Ovary (tissue), 9 donors: Measurements from ENCODE around the gene ARPC2. TPM values are rescaled to one million over a fixed set of nuclear protein-coding genes. Genes with fewer than 3 reads are reported as not detected.

Experiments used
- DNase-seq, 5 donors: peaks; one replicate each; pipeline ENCODE4 v3.0.0-alpha.2; 2019 to 2020
- H3K27ac ChIP-seq, 2 donors: fragments of 200-600 bp; one replicate each; pipeline versions ENCODE4 v1.5.1 to v1.8.0; 2019 to 2022
- H3K27me3 ChIP-seq: fragments of 200-600 bp; one replicate; pipeline ENCODE4 v1.8.0; 2022
- H3K36me3 ChIP-seq: fragments of 200-600 bp; sonication (generic); one replicate; pipeline ENCODE4 v1.5.1; 2019
- H3K4me1 ChIP-seq: one replicate; pipeline ENCODE4 v1.8.1; 2013; ENCODE audit warnings: mild to moderate bottlenecking, moderate library complexity; ENCODE audit not compliant: insufficient read depth
- H3K4me3 ChIP-seq: fragments of 200-600 bp; sonication (generic); one replicate; pipeline ENCODE4 v1.5.1; 2017
- H3K9me3 ChIP-seq, 2 donors: fragments of 200-600 bp in 1 of 2; sonication (generic) in 1 of 2; one replicate each; pipeline versions ENCODE4 v1.5.1 to v1.8.1; 2013 to 2019; ENCODE audit warnings: mild to moderate bottlenecking in 1 of 2, moderate library complexity in 1 of 2
- EP300 ChIP-seq: sonication (generic); formaldehyde crosslinking; IDR thresholded peaks from one replicate; pipeline ENCODE4 v1.6.1; 2017; ENCODE audit warnings: antibody characterized with exemption
- POLR2A ChIP-seq: fragments of 450-650 bp; IDR thresholded peaks from one replicate; pipeline ENCODE4 v1.6.1; 2017; ENCODE audit warnings: antibody characterized with exemption, mild to moderate bottlenecking, moderate library complexity
- WGBS, 3 donors: extraction: QIAGEN DNeasy Blood & Tissue Kit in 1 of 3; methylation state at CpG; one replicate each; pipeline versions ENCODE4 v1.1.5 to v1.1.7; 2013 to 2017; 5-methylcytosine and 5-hydroxymethylcytosine counted together
- intact Hi-C, 4 donors: fragments of 100-400 bp; cut with DNase I; formaldehyde crosslinking; loops; one replicate each; pipeline versions ENCODE4 v1.11.0 to v1.15.1; 2022 to 2023
- polyA plus RNA-seq, 2 donors: library from polyadenylated mRNA; stranded (reverse); fragments of 200-250 nt in 1 of 2; fragments of 350-450 nt in 1 of 2; fragmentation: Illumina TruSeq in 1 of 2; extraction: RNeasy Lipid Tissue Mini Kit (QIAGEN cat#74804) in 1 of 2; gene quantifications; one replicate each; pipeline ENCODE4 v1.2.3, GENCODE V29; 2013 to 2014
- total RNA-seq, 7 donors: library from RNA; depleted of rRNA in 2 of 7; stranded (reverse); fragments of >200 nt in 2 of 7; fragmentation: NEBNext Ultra II Directional in 3 of 7; extraction: Animal tissue kit (Norgen Biotek cat#: 25700) in 3 of 7; gene quantifications; one replicate each; pipeline versions ENCODE4 v1.1.0 to v1.2.4, GENCODE V29; 2016 to 2023
- TF ChIP-seq, protein P1 (sequence below), 3 donors: fragments of 450-650 bp in 2 of 3; fragments of 200-600 bp in 1 of 3; IDR thresholded peaks; one replicate each; pipeline versions ENCODE4 v1.5.1 to v1.8.0; 2016 to 2022; ENCODE audit warnings: antibody characterized with exemption in 3 of 3, mild to moderate bottlenecking in 1 of 3
- donor health status: DM: no; HTN: no; CAD: no; lungs with moderate emphysema.
- donor health status: DM: no; HTN: no; CAD: no.
- donor health status: Bipolar disorder and iron deficiency.
- donor health status: DM: yes; HTN: yes; CAD: no.
- donor health status: DM: no; HTN: no; CAD: no.
- donor health status: DM: yes; HTN: yes; CAD: no.

ARPC2 gene
- total and polyA plus RNA-seq, 9 donors, result 135 to 357 (median 170) TPM

DNA sequence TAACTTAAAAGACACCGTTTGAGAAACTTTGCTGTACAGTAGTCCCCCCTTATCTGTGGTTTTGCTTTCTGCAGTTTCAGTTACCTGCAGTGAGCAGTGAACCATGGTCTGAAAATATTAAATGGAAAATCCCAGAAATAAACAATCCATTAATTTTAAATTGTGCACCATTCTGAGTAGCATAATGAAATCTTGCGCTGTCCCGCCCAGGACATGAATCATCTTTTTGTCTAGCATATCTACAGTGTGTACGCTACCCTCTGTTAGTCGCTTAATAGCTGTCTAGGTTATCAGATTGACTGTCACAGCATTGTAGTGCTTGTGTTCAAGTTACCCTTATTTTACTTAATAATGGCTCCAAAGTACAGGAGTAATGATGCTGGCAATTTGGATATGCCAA is 6.1 kb downstream of the ARPC2 start:
- Histone ChIP-seq H3K4me1 (peaks cover 14% of the 10 kb centered on the region), H3K27me3 (no peaks in the 10 kb centered on the region), H3K9me3 (no peaks in the 10 kb centered on the region), H3K36me3 (no peaks in the 10 kb centered on the region), H3K4me3 (no peak overlapping the region), H3K27ac (no peak overlapping the region)
- 79 to 82% (median 80%) methylated on average over 5 of the region's 5 CpGs for WGBS, 3 donors
- intact Hi-C loops, result no loop called here
- no peak for DNase-seq
- TF ChIP-seq POLR2A, result no peak
- TF ChIP-seq, protein P1, sequence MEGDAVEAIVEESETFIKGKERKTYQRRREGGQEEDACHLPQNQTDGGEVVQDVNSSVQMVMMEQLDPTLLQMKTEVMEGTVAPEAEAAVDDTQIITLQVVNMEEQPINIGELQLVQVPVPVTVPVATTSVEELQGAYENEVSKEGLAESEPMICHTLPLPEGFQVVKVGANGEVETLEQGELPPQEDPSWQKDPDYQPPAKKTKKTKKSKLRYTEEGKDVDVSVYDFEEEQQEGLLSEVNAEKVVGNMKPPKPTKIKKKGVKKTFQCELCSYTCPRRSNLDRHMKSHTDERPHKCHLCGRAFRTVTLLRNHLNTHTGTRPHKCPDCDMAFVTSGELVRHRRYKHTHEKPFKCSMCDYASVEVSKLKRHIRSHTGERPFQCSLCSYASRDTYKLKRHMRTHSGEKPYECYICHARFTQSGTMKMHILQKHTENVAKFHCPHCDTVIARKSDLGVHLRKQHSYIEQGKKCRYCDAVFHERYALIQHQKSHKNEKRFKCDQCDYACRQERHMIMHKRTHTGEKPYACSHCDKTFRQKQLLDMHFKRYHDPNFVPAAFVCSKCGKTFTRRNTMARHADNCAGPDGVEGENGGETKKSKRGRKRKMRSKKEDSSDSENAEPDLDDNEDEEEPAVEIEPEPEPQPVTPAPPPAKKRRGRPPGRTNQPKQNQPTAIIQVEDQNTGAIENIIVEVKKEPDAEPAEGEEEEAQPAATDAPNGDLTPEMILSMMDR (IDR thresholded peaks at IDR 0.05), result no peak
- no peak for TF ChIP-seq EP300

DNA sequence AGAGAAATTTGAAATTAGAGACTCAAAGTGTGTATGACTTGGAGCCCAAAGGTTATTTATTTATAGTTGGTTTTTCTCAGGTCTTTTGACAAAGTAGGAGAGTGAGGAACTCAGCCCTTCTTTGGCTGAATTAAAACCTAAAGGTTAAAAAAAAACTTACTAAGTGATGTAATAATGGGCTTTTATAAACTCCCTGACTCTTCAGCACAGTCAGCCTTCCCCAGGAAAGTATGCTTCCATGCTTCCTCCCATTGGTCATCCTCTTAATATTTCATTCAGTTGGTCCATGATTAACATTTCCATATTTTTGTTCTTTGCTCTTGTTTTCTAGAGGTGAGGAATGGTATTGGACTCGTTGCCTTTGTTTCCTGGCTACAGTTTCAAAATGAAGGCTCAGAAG is 7.2 kb downstream of the ARPC2 start:
- 58 to 64% (median 62%) methylated on average over 1 of the region's 1 CpG for WGBS, 3 donors
- Histone ChIP-seq H3K27ac (no peak overlapping the region), H3K36me3 (no peaks in the 10 kb centered on the region), H3K4me3 (no peak overlapping the region), H3K27me3 (no peaks in the 10 kb centered on the region), H3K4me1 (peaks cover 18% of the 10 kb centered on the region), H3K9me3 (no peaks in the 10 kb centered on the region)
- TF ChIP-seq EP300, result no peak
- no peak for TF ChIP-seq POLR2A
- TF ChIP-seq, protein P1 (IDR thresholded peaks at IDR 0.05), result no peak
- intact Hi-C loops, result no loop called here
- no peak for DNase-seq

DNA sequence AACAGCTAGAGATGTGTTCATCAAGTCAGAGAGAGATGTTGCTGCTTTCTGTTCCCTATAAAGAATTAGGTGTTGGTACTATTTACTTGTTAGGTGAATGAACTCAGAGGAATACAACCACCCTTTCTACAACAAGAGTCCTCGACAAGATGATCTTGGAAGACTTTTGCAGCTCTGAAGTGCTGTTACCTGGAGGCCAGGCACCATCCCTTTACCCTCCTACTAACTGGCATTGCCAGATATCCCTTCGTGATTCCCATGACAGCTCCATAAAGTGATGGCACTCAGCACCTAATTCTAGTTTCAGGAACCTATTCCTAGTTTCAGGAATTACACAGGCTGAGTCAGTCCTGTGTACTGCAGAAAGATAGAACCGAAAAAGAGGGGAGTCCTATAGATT is 9.9 kb downstream of the ARPC2 start:
- Histone ChIP-seq H3K27ac (no peak overlapping the region), H3K36me3 (no peaks in the 10 kb centered on the region), H3K4me1 (peaks cover 18% of the 10 kb centered on the region), H3K9me3 (no peaks in the 10 kb centered on the region), H3K4me3 (no peak overlapping the region), H3K27me3 (no peaks in the 10 kb centered on the region)
- 83 to 87% (median 87%) methylated on average over 3 of the region's 3 CpGs for WGBS, 3 donors
- DNase-seq, result no peak
- intact Hi-C loops, result no loop called here
- TF ChIP-seq POLR2A (no peak), EP300 (no peak)
- TF ChIP-seq, protein P1 (IDR thresholded peaks at IDR 0.05), result no peak

DNA sequence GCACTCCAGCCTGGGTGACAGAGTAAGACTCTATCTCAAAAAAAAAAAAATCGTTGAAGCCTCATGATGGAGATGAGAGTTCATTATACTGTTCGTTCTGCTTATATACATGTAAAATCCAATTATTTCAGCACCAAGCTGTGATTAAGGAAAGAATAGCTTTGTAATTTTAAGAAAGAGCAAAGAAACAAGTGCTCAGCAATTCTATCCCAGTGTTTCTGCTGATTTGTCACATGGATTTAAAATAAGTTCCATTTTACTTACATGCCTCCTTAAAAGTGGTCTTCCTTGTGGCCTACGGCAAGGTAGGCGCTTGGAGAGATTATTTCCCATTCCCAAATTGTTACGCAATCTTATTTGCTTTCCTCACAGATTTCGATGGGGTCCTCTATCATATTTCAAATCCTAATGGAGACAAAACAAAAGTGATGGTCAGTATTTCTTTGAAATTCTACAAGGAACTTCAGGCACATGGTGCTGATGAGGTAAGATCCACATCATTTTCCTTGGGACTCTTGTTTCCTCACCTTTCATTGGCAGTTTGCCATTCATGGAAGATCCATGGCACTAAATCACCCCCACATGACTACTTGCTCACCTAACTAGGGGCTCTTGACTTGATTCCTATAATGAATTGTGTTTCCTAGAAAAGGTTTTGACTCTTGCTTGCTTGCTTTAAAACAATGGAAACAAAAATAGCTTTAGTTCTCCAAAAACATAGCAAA is 11.5 kb downstream of the ARPC2 start:
- no peaks in the 10 kb centered on the region for H3K27me3 ChIP-seq
- intact Hi-C loops, result no loop called here
- peak overlapping the region; percentile 28 to 58 for H3K27ac ChIP-seq
- no peaks in the 10 kb centered on the region for H3K9me3 ChIP-seq
- TF ChIP-seq POLR2A (no peak), EP300 (no peak)
- TF ChIP-seq, protein P1 (IDR thresholded peaks at IDR 0.05), result no peak
- peaks cover 14% of the 10 kb centered on the region for H3K4me1 ChIP-seq
- H3K36me3 ChIP-seq, result no peaks in the 10 kb centered on the region
- WGBS, 3 donors, result 71 to 77% (median 76%) methylated on average over 6 of the region's 6 CpGs
- DNase-seq, result no peak
- H3K4me3 ChIP-seq, result no peak overlapping the region
